ENCODE measurements around the gene S100A2. TPM values are rescaled to one million over a fixed set of nuclear protein-coding genes. Genes with fewer than 3 reads are reported as not detected.
"Not testable (repeated sequence)": the region's sequence is repeated elsewhere in the genome, so short reads cannot be mapped to it uniquely, and the experiment has no call there.

Gene S100A2
- total RNA-seq, 1 donor from 2014 or later, result 1.4 TPM

- no peak for DNase-seq (ENCODE audit: low spot score)
These were observed 1.7 kb downstream of the S100A2 start for GRCh38 chr1:153563991-153564390.

GRCh38 chr1:153563483-153563901, 2.2 kb downstream of the S100A2 start:
- no peak for DNase-seq (ENCODE audit: low spot score)

GRCh38 chr1:153562021-153562420, 3.6 kb downstream of the S100A2 start:
- not testable (repeated sequence) for DNase-seq (ENCODE audit: low spot score)

- DNase-seq (ENCODE audit: low spot score), result no peak
These were observed 4.1 kb downstream of the S100A2 start for GRCh38 chr1:153561466-153561985.

DNA sequence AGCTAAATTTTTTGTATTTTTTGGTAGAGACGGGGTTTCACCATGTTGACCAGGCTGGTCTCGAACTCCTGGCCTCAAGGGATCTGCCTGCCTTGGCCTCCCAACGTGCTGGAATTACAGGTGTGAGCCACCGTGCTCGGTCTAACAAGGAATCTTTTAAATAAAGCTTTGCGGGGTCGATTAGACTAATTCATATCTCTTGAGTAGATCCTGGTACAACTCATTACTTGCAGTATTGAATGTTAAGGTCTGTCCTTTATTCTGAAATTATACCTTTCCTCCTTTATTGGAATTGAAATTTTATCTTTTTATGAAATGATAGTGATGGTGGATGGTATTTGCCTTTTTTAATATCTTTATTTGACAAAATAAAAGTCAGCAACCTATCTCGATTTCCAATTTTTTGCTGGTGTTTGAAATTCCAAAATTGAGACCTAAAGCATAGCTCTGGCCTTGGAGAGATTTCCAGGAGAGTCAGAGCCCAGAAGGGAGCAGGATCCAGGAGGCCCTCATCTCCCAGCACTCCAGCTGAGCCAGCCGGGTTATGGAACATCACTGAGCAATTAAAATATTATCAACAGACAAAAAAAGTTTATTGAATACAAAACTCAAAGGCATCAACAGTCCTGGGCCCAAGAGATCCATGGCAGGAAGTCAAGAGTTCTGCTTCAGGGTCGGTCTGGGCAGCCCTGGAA, 4.7 kb downstream of the S100A2 start:
- DNase-seq (ENCODE audit: low spot score), result no peak

- DNase-seq (ENCODE audit: low spot score), result no peak
These were observed 5.4 kb downstream of the S100A2 start for GRCh38 chr1:153560241-153560640.

GRCh38 chr1:153557877-153558276, 7.8 kb downstream of the S100A2 start:
- DNase-seq (ENCODE audit: low spot score), result no peak

DNA sequence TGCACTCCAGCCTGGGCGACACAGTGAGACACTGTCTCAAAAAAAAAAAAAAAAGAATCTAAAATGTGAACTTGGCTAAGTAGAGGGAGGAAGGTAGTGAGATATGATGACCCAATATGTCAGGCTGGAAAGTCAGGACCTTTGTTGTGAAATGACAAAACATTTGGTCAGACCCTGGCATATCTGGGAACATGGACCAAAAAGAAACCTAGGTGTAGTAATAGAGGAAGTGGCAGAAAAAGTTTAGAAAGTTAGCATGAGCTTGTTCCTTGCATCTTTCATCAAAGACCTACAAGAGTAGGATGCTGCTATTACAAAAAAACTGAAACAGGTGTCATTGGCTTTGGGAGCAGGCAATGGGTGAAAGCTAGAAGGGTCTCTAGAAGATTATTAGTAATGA, 9.3 kb downstream of the S100A2 start:
- DNase-seq (ENCODE audit: low spot score), result no peak

GRCh38 chr1:153553830-153554541, 11.7 kb downstream of the S100A2 start:
- DNase-seq (ENCODE audit: low spot score), result no peak

- DNase-seq (ENCODE audit: low spot score), result no peak
These were observed 12.5 kb downstream of the S100A2 start for GRCh38 chr1:153553096-153553495.

GRCh38 chr1:153552335-153552734, 13.3 kb downstream of the S100A2 start:
- DNase-seq (ENCODE audit: low spot score), result no peak

- no peak for DNase-seq (ENCODE audit: low spot score)
These were observed 14.7 kb downstream of the S100A2 start for GRCh38 chr1:153550827-153551500.

- DNase-seq (ENCODE audit: low spot score), result no peak
These were observed 15.3 kb downstream of the S100A2 start for GRCh38 chr1:153550398-153550758.

DNA sequence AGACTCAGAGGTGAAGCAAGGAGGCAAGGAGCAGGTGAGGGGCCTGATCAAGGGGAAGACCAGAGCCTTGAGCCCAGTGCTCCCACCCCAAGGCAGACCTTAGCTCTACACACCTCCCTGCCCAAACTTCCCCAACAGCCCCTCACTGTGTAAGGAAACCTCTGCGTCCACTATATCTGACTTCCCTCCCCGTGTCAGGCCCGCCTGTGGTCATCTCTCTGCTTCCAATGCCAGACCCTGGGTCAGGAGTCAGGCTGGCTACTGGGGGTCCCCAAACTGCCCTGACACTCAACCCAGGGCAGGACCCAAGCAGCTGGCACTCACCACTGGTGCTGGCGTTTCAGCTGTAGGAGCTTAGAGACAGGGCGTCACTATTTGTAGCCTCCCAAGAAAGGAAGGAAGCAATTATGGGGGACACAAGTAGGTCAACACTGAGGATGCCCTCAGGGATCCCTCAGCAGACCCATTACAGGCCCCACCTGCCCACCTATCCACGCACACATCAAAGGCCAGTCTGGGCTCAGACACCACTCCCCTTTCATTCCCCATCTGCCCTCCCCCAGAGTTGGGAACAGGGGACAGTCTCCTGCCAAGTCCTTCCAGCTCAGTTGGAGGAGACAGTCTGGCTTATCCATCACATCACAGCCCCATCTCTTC, 15.8 kb downstream of the S100A2 start:
- DNase-seq (ENCODE audit: low spot score), result no peak

- no peak for DNase-seq (ENCODE audit: low spot score)
These were observed 16.6 kb downstream of the S100A2 start, which contains the start of gene S100A3 for GRCh38 chr1:153548722-153549688. S100A3 (minus strand) TSS chr1:153549258; CDS start chr1:153548485, 773 bp downstream.

- DNase-seq (ENCODE audit: low spot score), result no peak
These were observed 17.8 kb downstream of the S100A2 start for GRCh38 chr1:153547560-153548551.

DNA sequence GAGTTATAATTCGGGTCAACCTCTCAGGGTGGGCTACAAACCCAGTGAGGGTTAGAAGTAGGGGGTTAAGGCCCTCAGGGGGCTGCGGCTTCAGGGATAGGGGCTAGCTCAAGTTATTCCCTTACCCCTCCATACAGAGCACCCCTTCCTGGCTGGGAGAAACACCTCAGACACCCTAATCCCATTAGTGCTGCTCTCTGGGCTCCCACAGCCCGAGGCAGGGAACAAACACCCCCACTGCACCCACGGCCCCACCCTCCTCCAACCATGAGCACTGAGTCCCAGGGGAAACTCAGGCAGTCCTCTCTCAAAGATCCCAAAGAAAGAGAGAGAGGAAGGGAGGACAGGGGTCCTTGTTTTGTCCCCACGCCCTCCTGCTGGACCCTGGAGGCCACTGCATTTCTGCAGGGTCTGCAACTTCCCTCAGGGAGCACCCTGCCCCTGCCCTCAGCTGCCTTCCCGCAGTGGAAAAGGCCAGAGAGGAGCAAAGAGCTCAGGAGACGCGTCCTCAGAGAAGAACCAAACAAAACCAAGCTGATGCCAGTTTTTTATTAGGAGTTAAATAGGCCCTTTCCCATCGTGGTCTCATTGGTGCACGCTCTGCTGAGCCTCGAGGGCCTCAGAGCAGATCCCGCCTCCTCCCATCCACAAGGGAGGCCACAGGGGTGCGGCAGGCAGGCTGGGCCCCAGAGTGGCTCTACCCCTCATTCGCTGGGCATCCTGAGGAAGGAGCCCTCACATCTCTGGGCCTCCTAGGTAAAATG, 18.7 kb downstream of the S100A2 start:
- no peak for DNase-seq (ENCODE audit: low spot score)

DNA sequence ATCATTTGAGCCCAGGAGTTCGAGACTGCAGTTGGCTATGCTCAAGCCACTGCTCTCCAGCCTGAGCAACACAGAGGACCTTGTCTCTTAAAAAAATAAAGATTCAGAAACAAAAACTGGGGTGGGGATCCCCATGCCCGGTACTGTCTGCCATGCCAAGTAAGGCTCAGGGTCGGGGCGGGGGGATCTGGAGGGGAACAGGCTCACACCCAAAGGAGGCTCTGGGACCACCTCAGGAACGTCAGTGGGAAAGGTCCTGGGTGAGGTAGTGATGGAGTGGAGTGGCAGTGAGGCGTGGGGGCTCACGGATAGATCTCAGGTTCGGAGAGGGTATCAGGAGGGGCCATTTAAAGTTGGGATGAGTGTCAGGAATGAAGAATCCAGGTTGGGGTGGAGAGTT, 19.3 kb downstream of the S100A2 start:
- no peak for DNase-seq (ENCODE audit: low spot score)

All from mucosa of gallbladder (tissue), 1 donor.